GM10248 (cell line): ENCODE data around the gene C1orf198.

Experiments
- CTCF ChIA-PET: fragments of 300-600 bp; sonication (Branson Sonifier 250); formaldehyde crosslinking; extraction: SDS; loops from one replicate; lab custom pipeline; 2021; ENCODE audit warnings: antibody characterized with exemption; lab: Yijun Ruan, JAX
- POLR2A ChIA-PET: fragments of 350-650 bp; sonication (Branson Sonifier 250); formaldehyde crosslinking; extraction: SDS; loops from one replicate; lab custom pipeline; 2020; ENCODE audit warnings: antibody characterized with exemption; lab: Yijun Ruan, JAX
- DNase-seq: peaks from one replicate; pipeline ENCODE4 v3.0.0; 2012; ENCODE audit errors: extremely low spot score
- CTCF ChIP-seq: IDR thresholded peaks from 2 replicates; pipeline ENCODE4 v1.5.1; 2012; ENCODE audit warnings: mild to moderate bottlenecking, low read depth; ENCODE audit errors: extremely low read depth, missing control alignments, control extremely low read depth

C1orf198 gene

GRCh38 chr1:230884646-230885045, 16.3 kb upstream of the C1orf198 start:
- TF ChIP-seq CTCF, result no peak
- POLR2A ChIA-PET, result no interaction called here

GRCh38 chr1:230883967-230884366, 15.6 kb upstream of the C1orf198 start:
- ChIA-PET CTCF (no interaction called here), POLR2A (no interaction called here)
- TF ChIP-seq CTCF, result no peak
- no peak for DNase-seq

More at GRCh38 chr1:230884646-230885045, 16.3 kb upstream of the C1orf198 start:
- DNase-seq, result no peak
- CTCF ChIA-PET, result no interaction called here

GRCh38 chr1:230879778-230880177, 11.5 kb upstream of the C1orf198 start:
- CTCF ChIA-PET, result interaction anchor here (1.6 kb wide), 1 partner anchor 9 kb away, joined by 3 read pairs; no protein-coding TSS in a partner anchor
- POLR2A ChIA-PET, result no interaction called here
- TF ChIP-seq CTCF, result no peak
- no peak for DNase-seq

- ChIA-PET POLR2A (no interaction called here), CTCF (interaction anchor here (1.2 kb wide), 1 partner anchor 25 kb away, joined by 3 read pairs; no protein-coding TSS in a partner anchor)
- no peak for DNase-seq
- TF ChIP-seq CTCF, result no peak
These were observed 10.3 kb upstream of the C1orf198 start for GRCh38 chr1:230878591-230878990.

- no peak for TF ChIP-seq CTCF
- POLR2A ChIA-PET, result no interaction called here
- no peak for DNase-seq
- CTCF ChIA-PET, result interaction anchor here (1.2 kb wide), 1 partner anchor 24 kb away, joined by 3 read pairs; no protein-coding TSS in a partner anchor
These were observed 9.7 kb upstream of the C1orf198 start for GRCh38 chr1:230877924-230878590.

GRCh38 chr1:230877146-230877923, 9.0 kb upstream of the C1orf198 start:
- no peak for TF ChIP-seq CTCF
- ChIA-PET POLR2A (no interaction called here), CTCF (interaction anchor here (0.8 kb wide), 1 partner anchor 9 kb away, joined by 4 read pairs; no protein-coding TSS in a partner anchor)
- DNase-seq, result no peak
